Activated T-cell treated with anti-CD3 and anti-CD28 coated beads, Interleukin-2, amount 50 U/mL, for 4 hours (primary cell): ENCODE measurements around the gene C4A. TPM values are rescaled to one million over a fixed set of nuclear protein-coding genes. Genes with fewer than 3 reads are reported as not detected.
A peak's percentile ranks its signal among the peaks of the same experiment; 100 is the strongest.
"Not testable (repeated sequence)": the region's sequence is repeated elsewhere in the genome, so short reads cannot be mapped to it uniquely, and the experiment has no call there.

Experiments used
- ATAC-seq, 2 donors: fragments of 200-7000 bp; cut with Tn5 transposase; one replicate each; pipeline ENCODE4 v1.10.0; 2021
- DNase-seq: peaks from one replicate; pipeline ENCODE4 v3.0.0-alpha.2; 2020
- H3K27me3 Mint-ChIP-seq: one replicate; pipeline ENCODE4 v1.8.0; 2021; ENCODE audit warnings: low read depth, mixed read lengths
- H3K36me3 Mint-ChIP-seq: one replicate; pipeline ENCODE4 v1.8.0; 2022; ENCODE audit warnings: mixed read lengths; ENCODE audit not compliant: insufficient read depth
- H3K4me1 Mint-ChIP-seq: one replicate; pipeline ENCODE4 v1.8.0; 2021; ENCODE audit warnings: low read depth, mixed read lengths
- H3K4me3 Mint-ChIP-seq: one replicate; pipeline ENCODE4 v1.8.0; 2021; ENCODE audit warnings: mild to moderate bottlenecking, moderate library complexity, mixed read lengths
- H3K9me3 Mint-ChIP-seq: one replicate; pipeline ENCODE4 v1.8.0; 2021; ENCODE audit warnings: mixed read lengths
- total RNA-seq, 3 donors: library from RNA; stranded (reverse); gene quantifications; one replicate each; pipeline ENCODE4 v1.2.1, GENCODE V29; 2021

The C4A gene
- total RNA-seq, 3 donors from 2014 or later: 4.3 to 5.9 (median 5.3) TPM

- not testable (repeated sequence) for DNase-seq, ATAC-seq, H3K4me3 Mint-ChIP-seq, H3K9me3 Mint-ChIP-seq, H3K4me1 Mint-ChIP-seq, H3K27me3 Mint-ChIP-seq, H3K36me3 Mint-ChIP-seq
Measured at GRCh38 chr6:32010856-32011530, 29.1 kb downstream of the C4A start.

- H3K4me3 Mint-ChIP-seq, ATAC-seq, DNase-seq, H3K27me3 Mint-ChIP-seq, H3K36me3 Mint-ChIP-seq, H3K4me1 Mint-ChIP-seq, H3K9me3 Mint-ChIP-seq: not testable (repeated sequence)
Measured at GRCh38 chr6:32012941-32013617, 31.2 kb downstream of the C4A start.

GRCh38 chr6:32013738-32014137 is 31.9 kb downstream of the C4A start:
- not testable (repeated sequence) for DNase-seq, H3K9me3 Mint-ChIP-seq, H3K4me1 Mint-ChIP-seq, H3K36me3 Mint-ChIP-seq, H3K27me3 Mint-ChIP-seq, H3K4me3 Mint-ChIP-seq, ATAC-seq

- not testable (repeated sequence) for H3K4me1 Mint-ChIP-seq, H3K36me3 Mint-ChIP-seq, H3K9me3 Mint-ChIP-seq, ATAC-seq, H3K4me3 Mint-ChIP-seq, DNase-seq, H3K27me3 Mint-ChIP-seq
Measured at GRCh38 chr6:32014547-32014946, 32.7 kb downstream of the C4A start, which contains the start of gene C4B. Gene C4B (plus strand): TSS chr6:32014795. CDS start chr6:32014846, 51 bp downstream.

GRCh38 chr6:32022100-32022499 is 40.2 kb downstream of the C4A start:
- ATAC-seq: not testable (repeated sequence)

GRCh38 chr6:32028631-32029030 is 46.8 kb downstream of the C4A start:
- H3K27me3 Mint-ChIP-seq, DNase-seq, H3K4me1 Mint-ChIP-seq, ATAC-seq, H3K36me3 Mint-ChIP-seq, H3K4me3 Mint-ChIP-seq, H3K9me3 Mint-ChIP-seq: not testable (repeated sequence)

More at GRCh38 chr6:32022100-32022499, 40.2 kb downstream of the C4A start:
- not testable (repeated sequence) for H3K9me3 Mint-ChIP-seq, DNase-seq, H3K4me3 Mint-ChIP-seq, H3K27me3 Mint-ChIP-seq, H3K4me1 Mint-ChIP-seq, H3K36me3 Mint-ChIP-seq

GRCh38 chr6:32029553-32029952 is 47.7 kb downstream of the C4A start:
- H3K4me3 Mint-ChIP-seq, H3K36me3 Mint-ChIP-seq, H3K9me3 Mint-ChIP-seq, DNase-seq, H3K4me1 Mint-ChIP-seq, ATAC-seq, H3K27me3 Mint-ChIP-seq: not testable (repeated sequence)

GRCh38 chr6:32035283-32036013 is 53.6 kb downstream of the C4A start:
- H3K4me3 Mint-ChIP-seq, H3K36me3 Mint-ChIP-seq, H3K27me3 Mint-ChIP-seq, ATAC-seq, H3K9me3 Mint-ChIP-seq, H3K4me1 Mint-ChIP-seq, DNase-seq: not testable (repeated sequence)

GRCh38 chr6:32037136-32037535 is 55.3 kb downstream of the C4A start:
- H3K4me3 Mint-ChIP-seq, H3K36me3 Mint-ChIP-seq, DNase-seq, H3K27me3 Mint-ChIP-seq, ATAC-seq, H3K9me3 Mint-ChIP-seq, H3K4me1 Mint-ChIP-seq: not testable (repeated sequence)

GRCh38 chr6:32037598-32038524 is 56.0 kb downstream of the C4A start, which contains the start of gene CYP21A2:
Gene CYP21A2 (plus strand): TSS chr6:32038415. CDS start chr6:32038423, 8 bp downstream.
- H3K9me3 Mint-ChIP-seq, H3K36me3 Mint-ChIP-seq, H3K4me1 Mint-ChIP-seq, H3K27me3 Mint-ChIP-seq, DNase-seq, H3K4me3 Mint-ChIP-seq: not testable (repeated sequence)
- peak; percentile 65 to 71 for ATAC-seq

- not testable (repeated sequence) for H3K27me3 Mint-ChIP-seq, H3K4me1 Mint-ChIP-seq, H3K9me3 Mint-ChIP-seq, DNase-seq, H3K4me3 Mint-ChIP-seq, H3K36me3 Mint-ChIP-seq, ATAC-seq
Measured at GRCh38 chr6:32038878-32039277, 57.0 kb downstream of the C4A start.

GRCh38 chr6:32039321-32040274 is 57.7 kb downstream of the C4A start:
- not testable (repeated sequence) for H3K36me3 Mint-ChIP-seq, H3K27me3 Mint-ChIP-seq, H3K9me3 Mint-ChIP-seq, DNase-seq, H3K4me1 Mint-ChIP-seq, ATAC-seq, H3K4me3 Mint-ChIP-seq
